ENCODE results near the gene SEBOX.

The SEBOX gene

GRCh38 chr17:28392491-28392890 is 27.5 kb upstream of the SEBOX start:
- no peak for DNase-seq

GRCh38 chr17:28391401-28391800 is 26.4 kb upstream of the SEBOX start:
- DNase-seq: no peak

- DNase-seq: no peak
Measured at GRCh38 chr17:28390984-28391383, 26.0 kb upstream of the SEBOX start.

GRCh38 chr17:28390563-28390962 is 25.6 kb upstream of the SEBOX start:
- DNase-seq: no peak

GRCh38 chr17:28390141-28390540 is 25.1 kb upstream of the SEBOX start:
- DNase-seq: no peak

- DNase-seq: no peak
Measured at GRCh38 chr17:28388106-28388505, 23.1 kb upstream of the SEBOX start.

GRCh38 chr17:28386391-28386790 is 21.4 kb upstream of the SEBOX start:
- no peak for DNase-seq

- DNase-seq: peak in 1 of 5 experiments; percentile 45
Measured at GRCh38 chr17:28385406-28385805, 20.4 kb upstream of the SEBOX start.

- peak in 1 of 5 experiments; percentile 16 for DNase-seq
Measured at GRCh38 chr17:28385037-28385400, 20.0 kb upstream of the SEBOX start.

GRCh38 chr17:28384281-28385036 is 19.5 kb upstream of the SEBOX start:
- DNase-seq: peak; percentile 32 to 88 (median 39)

GRCh38 chr17:28381141-28381825 is 16.3 kb upstream of the SEBOX start:
- peak in 1 of 5 experiments; percentile 50 for DNase-seq

- no peak for DNase-seq
Measured at GRCh38 chr17:28379814-28380801, 15.1 kb upstream of the SEBOX start.

- no peak for DNase-seq
Measured at GRCh38 chr17:28372945-28373274, 7.9 kb upstream of the SEBOX start.

GRCh38 chr17:28372203-28372944 is 7.4 kb upstream of the SEBOX start:
- peak in 1 of 5 experiments; percentile 55 for DNase-seq

GRCh38 chr17:28371245-28372202 is 6.5 kb upstream of the SEBOX start, which contains the start of gene SARM1:
SARM1 (plus strand) TSS chr17:28371694; CDS start chr17:28372033, 339 bp downstream.
- DNase-seq: peak; percentile 64 to 93 (median 76)

GRCh38 chr17:28370744-28371103 is 5.7 kb upstream of the SEBOX start:
- DNase-seq: no peak

- DNase-seq: no peak
Measured at GRCh38 chr17:28370035-28370743, 5.2 kb upstream of the SEBOX start, which contains the start of gene VTN. VTN (minus strand) TSS chr17:28370307; CDS start chr17:28370203, 104 bp downstream.

- DNase-seq: no peak
Measured at GRCh38 chr17:28369684-28370034, 4.7 kb upstream of the SEBOX start.

GRCh38 chr17:28368915-28369683 is 4.1 kb upstream of the SEBOX start:
- no peak for DNase-seq

Data from T-helper 2 cell (primary cell).